Choroid plexus epithelial cell (primary cell): ENCODE data around the gene FXR1.

ENCODE experiments used
- DNase-seq: peaks from one replicate; pipeline ENCODE4 v3.0.0-alpha.2; 2010; ENCODE audit warnings: low read depth
- H3K4me3 ChIP-seq: 2 replicates; pipeline ENCODE4 v1.5.1; 2011; ENCODE audit warnings: low read depth, mild to moderate bottlenecking, control low read depth, low read length, moderate library complexity
- TF ChIP-seq, protein P1 (sequence below): conservative IDR thresholded peaks from 2 replicates; pipeline ENCODE4 v1.5.1; 2011; ENCODE audit warnings: low read depth, mild to moderate bottlenecking, control low read depth, inconsistent platforms, low read length, moderate library complexity

The FXR1 gene

DNA sequence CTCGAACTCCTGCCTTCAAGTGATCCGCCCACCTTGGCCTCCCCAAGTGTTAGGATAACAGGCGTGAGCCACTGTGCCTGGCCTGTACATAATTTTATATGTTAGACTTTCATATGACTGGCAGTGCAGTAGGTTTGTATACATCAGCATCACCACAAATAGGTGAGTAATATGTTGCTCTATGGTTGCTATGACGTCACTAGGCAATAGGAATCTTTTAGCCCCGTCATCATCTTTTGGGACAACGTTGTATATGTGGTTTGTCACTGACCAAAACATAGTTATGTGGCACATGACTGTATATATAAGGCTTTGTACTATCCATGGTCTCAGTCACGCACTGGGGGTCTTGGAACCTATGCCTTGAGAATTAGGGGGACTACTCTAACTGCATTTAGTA lies 94.1 kb downstream of the FXR1 start:
- DNase-seq = no peak
- TF ChIP-seq, protein P1, sequence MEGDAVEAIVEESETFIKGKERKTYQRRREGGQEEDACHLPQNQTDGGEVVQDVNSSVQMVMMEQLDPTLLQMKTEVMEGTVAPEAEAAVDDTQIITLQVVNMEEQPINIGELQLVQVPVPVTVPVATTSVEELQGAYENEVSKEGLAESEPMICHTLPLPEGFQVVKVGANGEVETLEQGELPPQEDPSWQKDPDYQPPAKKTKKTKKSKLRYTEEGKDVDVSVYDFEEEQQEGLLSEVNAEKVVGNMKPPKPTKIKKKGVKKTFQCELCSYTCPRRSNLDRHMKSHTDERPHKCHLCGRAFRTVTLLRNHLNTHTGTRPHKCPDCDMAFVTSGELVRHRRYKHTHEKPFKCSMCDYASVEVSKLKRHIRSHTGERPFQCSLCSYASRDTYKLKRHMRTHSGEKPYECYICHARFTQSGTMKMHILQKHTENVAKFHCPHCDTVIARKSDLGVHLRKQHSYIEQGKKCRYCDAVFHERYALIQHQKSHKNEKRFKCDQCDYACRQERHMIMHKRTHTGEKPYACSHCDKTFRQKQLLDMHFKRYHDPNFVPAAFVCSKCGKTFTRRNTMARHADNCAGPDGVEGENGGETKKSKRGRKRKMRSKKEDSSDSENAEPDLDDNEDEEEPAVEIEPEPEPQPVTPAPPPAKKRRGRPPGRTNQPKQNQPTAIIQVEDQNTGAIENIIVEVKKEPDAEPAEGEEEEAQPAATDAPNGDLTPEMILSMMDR = no peak
- H3K4me3 ChIP-seq = no peak overlapping the region

GRCh38 chr3:181007262-181007661 lies 94.8 kb downstream of the FXR1 start:
- H3K4me3 ChIP-seq = no peak overlapping the region
- DNase-seq = no peak
- TF ChIP-seq, protein P1 = no peak

DNA sequence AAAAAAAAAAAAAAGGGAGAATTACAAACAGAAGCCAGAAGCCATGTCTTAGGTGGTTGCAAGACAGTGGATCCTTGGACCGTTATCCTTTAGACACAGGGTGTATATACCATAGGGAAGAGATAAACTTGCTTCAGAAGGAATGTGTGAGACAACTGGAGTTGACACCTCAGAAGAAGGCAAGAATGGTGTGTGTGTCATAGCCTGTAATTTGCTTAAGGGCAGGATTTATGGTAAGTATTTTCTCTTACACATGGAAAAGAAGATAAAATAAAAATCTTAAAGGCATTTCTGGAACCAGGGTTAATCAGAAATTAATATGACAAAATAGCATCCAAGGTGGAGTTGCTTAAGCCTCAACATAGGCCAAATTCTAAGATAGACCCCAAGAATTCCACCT lies 96.3 kb downstream of the FXR1 start:
- TF ChIP-seq, protein P1 = no peak
- no peak overlapping the region for H3K4me3 ChIP-seq
- DNase-seq = no peak

DNA sequence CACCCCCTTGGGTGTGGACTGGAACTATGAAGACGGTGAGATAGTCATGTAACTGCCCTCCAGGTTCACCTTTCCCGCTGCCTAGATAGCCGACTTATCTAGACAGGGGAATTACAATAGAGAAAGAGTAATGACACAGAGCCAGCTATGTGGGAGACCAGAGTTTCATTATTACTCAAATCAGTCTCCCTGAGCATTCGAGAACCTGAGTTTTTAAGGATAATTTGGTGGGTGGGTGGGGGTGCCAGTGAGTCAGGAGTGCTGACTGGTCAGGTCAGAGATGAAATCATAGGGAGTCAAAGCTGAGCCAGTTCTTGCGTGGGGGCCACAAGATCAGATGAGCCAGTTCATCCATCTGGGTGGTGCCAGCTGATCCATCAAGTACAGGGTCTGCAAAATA lies 96.8 kb downstream of the FXR1 start:
- TF ChIP-seq, protein P1 = no peak
- no peak overlapping the region for H3K4me3 ChIP-seq
- no peak for DNase-seq

DNA sequence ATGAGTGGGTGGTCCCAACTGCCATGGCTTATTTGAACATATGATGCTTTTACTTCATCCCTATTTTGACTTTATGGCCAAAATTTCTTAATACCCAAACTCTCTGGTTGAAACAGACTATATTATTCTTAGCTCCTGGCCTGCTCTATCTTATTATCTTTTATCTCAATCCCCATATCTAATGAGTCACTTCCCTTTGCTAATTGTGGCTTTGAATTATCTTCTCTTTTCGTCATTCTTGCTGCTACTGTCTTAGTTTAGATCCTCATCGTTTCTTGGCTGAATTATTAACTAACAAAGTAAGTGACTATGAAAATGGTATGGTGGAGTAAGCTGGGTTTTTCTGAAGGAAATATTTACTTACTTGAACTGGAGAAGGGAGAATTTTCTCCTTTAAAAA lies 105.2 kb downstream of the FXR1 start:
- TF ChIP-seq, protein P1 = no peak
- no peak overlapping the region for H3K4me3 ChIP-seq
- DNase-seq = peak; percentile 2

- TF ChIP-seq, protein P1 = no peak
- H3K4me3 ChIP-seq = no peak overlapping the region
- no peak for DNase-seq
Measured at GRCh38 chr3:181025204-181025603, 112.7 kb downstream of the FXR1 start.

- TF ChIP-seq, protein P1 = no peak
- no peak for DNase-seq
- no peak overlapping the region for H3K4me3 ChIP-seq
Measured at GRCh38 chr3:181030948-181031347, 118.5 kb downstream of the FXR1 start.
